Islet of Langerhans (tissue), 1 donor: ENCODE data around the gene RMC1.
"Not testable (repeated sequence)": the region's sequence is repeated elsewhere in the genome, so short reads cannot be mapped to it uniquely, and the experiment has no call there.

Source experiments
- FAIRE-seq: peaks from one replicate; lab custom pipeline; 2011; peaks lifted over from hg19 to GRCh38; lab: Jason Lieb, UNC

RMC1 gene

DNA sequence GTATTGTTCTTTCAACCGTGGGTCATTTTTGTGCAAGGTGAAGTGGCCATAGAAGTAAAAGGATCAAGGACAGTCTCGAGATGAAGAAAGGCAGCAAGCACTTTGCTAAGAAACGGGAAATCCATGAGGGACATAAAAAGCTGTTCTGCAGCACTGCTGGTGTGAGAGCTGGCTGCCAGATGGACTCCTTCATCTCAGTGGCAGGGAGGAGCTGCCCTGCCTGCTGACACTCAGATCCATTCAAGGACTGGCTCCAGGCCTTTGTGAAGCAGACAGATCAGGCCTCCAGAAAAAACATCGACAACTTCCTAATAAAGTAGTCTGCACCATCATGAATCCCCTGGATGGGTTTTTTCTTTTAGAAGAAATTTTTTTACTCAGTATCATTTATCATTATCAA, 29.5 kb downstream of the RMC1 start:
- no peak for FAIRE-seq

DNA sequence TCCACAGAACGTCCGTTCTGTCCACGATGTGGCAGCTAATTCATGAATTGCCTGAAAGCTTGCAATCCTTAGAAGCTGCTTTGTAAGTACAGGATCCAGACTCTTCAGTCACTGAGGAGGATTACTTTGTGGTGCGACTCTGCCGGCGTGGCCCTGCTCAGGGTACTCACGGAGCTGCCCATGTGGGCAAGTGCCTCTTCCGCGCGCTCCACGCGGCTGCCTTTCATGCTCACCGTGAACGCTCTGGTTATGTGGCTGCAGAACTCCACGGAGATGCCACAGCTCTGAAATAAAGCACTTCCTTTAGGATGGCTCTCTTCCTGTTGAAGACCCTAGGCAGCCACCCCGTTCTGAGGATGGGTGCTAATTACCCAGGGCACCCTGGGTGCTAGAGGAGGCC, 31.0 kb downstream of the RMC1 start:
- FAIRE-seq = no peak

GRCh38 chr18:23536204-23536603, 32.9 kb downstream of the RMC1 start:
- FAIRE-seq = no peak

DNA sequence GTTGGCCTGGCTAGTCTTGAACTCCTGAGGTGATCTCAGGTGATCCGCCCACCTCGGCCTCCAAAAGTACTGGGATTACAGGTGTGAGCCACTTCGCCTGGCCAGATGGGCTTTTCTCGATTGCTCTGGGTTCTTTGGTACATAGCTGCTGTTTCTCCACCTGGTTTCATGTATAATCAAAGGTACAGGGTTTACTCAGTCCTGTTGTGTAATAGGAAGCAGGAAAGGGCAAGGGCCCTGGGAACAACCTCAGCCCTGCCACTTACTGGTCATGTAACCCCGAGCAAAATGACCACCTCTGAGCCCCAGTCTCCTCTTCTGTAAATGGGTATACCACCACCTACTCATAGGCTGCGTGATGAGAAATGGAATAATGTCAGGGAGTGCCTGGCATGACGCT, 34.0 kb downstream of the RMC1 start:
- no peak for FAIRE-seq

- no peak for FAIRE-seq
Observed at GRCh38 chr18:23538001-23538400, 34.7 kb downstream of the RMC1 start.

DNA sequence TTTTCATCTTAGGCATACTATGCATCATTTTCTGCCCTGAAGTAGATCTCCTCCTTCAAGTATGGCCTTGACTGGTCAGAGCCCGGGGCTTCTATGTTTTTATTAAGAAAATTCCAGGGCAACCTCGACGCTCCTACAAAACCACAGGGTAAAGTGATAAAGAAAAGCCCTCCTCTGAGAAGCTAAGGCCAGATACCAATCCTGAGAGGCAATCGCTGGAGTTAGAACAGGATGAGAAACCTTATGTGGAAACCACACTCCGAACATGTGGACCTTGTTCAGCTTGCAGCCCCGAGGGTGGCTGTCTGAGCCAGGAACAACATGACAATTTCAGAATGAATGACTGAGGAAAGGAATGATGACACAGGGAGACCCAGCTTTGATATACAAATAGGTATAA, 35.6 kb downstream of the RMC1 start:
- FAIRE-seq = no peak

- no peak for FAIRE-seq
Observed at GRCh38 chr18:23539296-23539695, 36.0 kb downstream of the RMC1 start.

- FAIRE-seq = no peak
Observed at GRCh38 chr18:23539911-23540525, 36.7 kb downstream of the RMC1 start.

DNA sequence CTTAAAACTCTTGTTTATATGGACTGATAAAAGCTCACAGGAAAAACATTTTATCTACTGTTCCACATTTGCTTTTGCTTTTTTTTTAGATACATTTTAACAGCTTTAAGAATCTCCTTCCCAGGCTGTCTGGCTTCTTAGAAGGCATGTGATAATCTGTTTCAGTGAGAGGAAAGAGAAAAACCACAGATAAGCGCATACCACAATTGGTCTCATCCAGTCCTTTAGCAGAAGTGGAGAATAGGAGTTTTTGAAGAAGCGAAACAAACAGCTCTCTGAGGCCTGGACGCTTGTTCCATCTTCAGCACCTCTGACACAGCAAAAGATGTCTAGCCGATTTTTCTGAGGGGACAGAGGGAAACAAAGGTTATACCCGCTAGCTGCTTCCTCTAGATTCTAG, 37.6 kb downstream of the RMC1 start:
- no peak for FAIRE-seq

GRCh38 chr18:23541349-23542093, 38.2 kb downstream of the RMC1 start:
- no peak for FAIRE-seq

DNA sequence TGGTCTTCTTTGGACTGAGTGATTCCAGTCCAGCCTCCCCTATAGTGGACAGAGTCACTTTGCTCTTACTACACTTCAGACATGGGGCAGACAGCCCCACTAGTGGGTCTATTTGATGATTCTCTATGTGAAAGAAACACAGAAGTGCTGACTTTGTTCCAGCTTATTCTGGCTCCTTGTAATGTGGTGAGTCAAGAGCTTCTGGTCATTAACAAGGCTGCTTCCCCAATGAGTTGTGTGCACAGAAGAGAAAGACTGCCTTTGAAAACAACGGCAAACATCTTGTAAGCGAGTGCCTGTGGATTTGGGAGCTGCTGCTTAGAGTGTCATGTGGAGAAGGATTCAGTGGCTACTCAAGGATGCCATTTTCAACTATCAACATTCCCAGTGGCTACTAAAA, 39.1 kb downstream of the RMC1 start:
- no peak for FAIRE-seq

DNA sequence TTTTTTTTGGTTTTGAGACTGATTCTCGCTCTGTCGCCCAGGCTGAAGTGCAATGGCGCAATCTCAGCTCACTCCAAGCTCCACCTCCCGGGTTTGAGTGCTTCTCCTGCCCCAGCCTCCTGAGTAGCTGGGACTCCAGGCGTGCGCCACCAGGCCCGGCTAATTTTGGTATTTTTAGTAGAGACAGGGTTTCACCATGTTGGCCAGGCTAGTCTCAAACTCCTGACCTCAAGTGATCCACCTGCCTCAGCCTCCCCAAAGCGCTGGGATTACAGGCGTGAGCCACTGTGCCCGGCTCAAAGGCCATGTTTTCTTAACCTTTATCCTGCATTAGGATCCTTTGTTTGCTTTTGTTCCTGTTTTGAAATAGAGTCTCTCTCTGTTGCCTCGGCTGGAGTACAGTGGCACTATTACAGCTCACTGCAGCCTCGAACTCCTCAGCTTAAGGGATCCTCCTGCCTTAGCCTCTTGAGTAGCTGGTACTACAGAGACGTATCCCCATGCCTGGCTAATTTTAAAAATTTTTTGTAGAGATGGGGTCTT, 42.0 kb downstream of the RMC1 start:
- no peak for FAIRE-seq

GRCh38 chr18:23547306-23547705, 44.0 kb downstream of the RMC1 start:
- no peak for FAIRE-seq

DNA sequence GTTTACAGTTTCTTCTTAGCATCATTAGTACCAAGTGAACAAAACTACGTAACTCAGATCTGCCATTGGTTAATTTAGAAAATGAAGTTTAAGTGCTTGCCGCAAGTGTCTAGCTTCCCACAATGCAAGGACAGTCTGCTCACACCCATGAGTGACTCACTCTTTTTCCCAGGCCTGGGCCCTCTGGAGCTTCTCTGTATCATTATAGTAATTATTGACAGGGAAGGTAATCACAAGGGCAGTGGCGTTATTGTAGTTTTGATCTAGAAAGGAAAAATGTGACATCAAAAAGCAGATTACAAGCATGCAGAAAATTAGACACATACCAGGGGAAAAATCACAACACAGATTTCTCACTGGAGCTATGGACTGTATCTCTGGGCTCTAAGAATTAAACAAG, 44.5 kb downstream of the RMC1 start:
- FAIRE-seq = no peak

- FAIRE-seq = no peak
Observed at GRCh38 chr18:23548275-23548674, 45.0 kb downstream of the RMC1 start.

DNA sequence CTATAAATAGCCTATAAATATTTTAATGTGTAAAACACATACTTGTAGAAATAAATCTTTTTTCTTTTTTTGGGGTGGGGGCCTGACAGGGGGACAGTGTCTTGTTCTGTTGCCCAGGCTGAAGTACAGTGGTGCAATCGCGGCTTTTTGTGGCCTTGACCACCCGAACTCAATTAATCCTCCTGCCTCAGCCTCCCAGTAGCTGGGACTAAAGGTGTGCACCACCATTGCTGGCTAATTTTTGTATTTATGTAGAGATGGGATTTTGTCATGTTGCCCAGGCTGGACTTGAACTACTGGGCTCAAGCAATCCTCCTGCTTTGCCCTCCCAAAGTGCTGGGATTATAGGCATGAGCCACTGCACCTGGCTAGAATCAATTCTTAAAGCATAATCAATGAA, 45.4 kb downstream of the RMC1 start:
- no peak for FAIRE-seq

DNA sequence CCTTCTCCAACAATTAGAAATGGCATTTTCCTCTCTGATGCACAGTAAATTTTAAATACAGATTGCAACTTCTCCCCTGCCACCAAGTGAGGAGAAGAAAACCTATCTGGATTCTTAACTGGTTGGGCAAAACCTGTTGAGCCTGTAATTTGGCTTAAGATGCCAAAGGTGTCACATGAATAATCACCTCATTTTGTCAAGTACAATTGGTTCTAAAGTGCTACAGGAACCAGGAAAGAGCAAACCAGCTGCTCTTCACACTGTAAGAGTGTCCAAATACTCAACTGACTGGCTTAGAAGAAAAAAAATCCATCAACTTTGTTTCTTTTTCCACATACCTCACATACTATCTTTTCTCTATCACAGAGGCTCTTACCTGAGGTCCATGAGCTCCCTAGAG, 47.6 kb downstream of the RMC1 start:
- no peak for FAIRE-seq

DNA sequence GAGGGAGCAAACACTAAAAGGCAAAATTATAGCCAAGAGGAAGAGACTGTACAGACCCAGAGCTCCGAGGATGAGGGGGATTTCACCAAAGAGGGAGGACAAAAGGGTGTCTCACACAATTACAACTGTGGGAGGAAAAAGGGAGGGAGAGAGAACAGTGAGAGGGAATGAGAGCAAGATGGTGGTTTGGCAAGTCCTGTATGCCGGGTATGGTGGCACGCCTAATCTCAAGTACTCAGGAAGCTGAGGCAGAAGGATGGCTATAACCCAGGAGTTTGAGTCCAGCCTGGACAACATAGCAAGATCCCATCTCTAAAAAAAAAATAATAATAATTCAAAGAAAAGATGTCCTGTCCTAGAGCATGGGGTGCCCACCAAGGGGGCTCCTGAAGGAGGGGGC, 48.7 kb downstream of the RMC1 start:
- FAIRE-seq = no peak

DNA sequence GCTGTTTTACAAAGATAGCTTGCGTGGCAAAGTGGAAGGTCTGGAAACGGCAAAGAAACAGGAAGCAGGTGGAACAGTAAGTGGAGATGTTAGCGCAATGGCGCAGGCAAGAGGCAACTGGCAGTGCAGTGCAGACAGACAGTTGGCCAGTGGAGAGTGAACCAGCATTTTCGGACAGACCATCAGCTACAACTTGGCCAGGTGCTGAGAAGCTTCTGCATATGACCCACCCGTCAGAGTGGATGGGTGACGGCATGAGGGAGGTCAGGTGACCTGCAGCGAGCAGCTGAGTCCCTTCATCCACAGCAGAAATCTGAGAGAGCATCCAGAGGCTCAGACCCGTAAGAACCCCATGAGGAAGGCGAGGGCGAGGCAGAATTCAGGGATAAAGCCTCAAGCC, 49.2 kb downstream of the RMC1 start:
- FAIRE-seq = no peak

DNA sequence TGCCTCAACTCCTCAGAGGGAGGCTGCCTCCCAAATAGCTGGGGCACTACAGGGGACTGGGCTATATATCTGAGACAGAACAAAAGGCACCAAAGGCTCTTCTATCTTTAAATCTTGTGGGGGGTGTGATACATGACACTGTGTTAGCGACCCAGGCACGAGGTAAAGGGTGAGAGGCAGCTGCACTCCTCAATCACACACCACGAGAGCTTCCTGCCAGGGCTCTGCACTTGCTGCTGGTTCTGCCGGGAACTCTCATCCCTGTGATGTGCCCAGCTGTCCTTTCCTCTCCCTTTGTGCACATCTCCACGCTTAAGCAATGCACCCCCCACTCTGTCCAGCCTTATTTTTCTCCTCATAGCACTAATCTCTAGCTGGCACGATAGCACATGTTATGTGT, 50.6 kb downstream of the RMC1 start:
- no peak for FAIRE-seq

DNA sequence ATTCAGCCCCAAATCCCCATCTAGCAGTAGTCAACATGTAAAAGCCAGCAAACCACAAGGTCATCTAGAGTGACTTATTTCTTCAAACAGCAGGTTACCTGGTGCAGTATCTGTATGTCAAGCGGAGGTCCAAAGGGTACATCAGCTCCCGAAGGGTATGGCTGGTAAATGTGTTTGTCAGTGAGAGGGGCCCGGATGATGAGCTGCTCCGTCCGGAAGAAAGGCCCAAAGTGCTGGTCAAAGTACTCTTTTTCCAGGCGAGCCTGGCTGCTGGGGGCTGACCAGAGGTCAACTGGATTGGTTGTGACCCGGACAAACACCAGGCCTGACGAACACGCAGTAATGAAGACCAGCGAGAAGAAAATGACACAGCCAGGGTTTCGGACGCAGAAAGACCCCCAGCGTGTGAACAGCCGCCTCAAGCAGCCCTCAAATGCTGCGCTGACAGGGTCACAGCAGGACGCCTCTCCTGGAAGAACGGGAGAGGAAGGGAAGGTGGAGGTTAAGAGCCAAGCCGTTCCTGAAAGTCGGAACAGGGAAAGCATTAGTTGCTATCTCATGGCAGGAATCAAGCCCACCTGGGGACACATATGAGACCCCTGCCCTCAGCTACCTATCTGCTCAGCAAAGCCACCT, 53.0 kb downstream of the RMC1 start:
- FAIRE-seq = no peak

GRCh38 chr18:23557511-23557910, 54.2 kb downstream of the RMC1 start:
- not testable (repeated sequence) for FAIRE-seq

DNA sequence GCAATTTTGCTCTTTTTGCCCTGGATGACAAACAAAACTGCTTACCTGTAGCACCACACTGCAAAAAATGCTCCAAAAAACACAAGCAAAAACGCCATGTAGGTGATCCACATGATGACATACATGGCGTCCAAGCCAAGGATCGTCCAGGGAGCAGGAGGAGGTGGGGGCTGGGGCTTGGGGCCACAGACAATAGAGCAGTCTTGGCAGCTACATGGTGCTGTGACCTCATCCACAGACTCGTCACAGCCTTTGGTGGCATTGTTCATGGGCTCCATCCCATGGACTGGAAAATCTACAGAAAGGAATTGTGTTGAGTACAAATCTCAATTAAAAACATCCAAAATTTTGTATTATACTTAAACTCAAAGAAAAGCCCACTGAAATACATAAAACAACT, 56.9 kb downstream of the RMC1 start:
- no peak for FAIRE-seq
